Large intestine (tissue), 3 donors: ENCODE data around the gene OAT. TPM values are rescaled to one million over a fixed set of nuclear protein-coding genes. Genes with fewer than 3 reads are reported as not detected.

ENCODE experiments used
- DNase-seq, 2 donors: peaks; one replicate each; pipeline versions ENCODE4 v3.0.0 to v3.0.0-alpha.2; 2013
- H3K27ac ChIP-seq: one replicate; pipeline ENCODE4 v1.5.1; 2013; ENCODE audit warnings: low read length
- H3K27me3 ChIP-seq: 2 replicates; pipeline ENCODE4 v1.6.1; 2013; ENCODE audit warnings: low read length; ENCODE audit not compliant: control insufficient read depth, insufficient read depth
- H3K36me3 ChIP-seq: 2 replicates; pipeline ENCODE4 v1.6.1; 2013; ENCODE audit warnings: low read length; ENCODE audit not compliant: control insufficient read depth, insufficient read depth
- H3K4me1 ChIP-seq: one replicate; pipeline ENCODE4 v1.6.1; 2013; ENCODE audit warnings: low read length; ENCODE audit not compliant: control insufficient read depth, insufficient read depth
- H3K4me3 ChIP-seq: one replicate; pipeline ENCODE4 v1.5.1; 2013; ENCODE audit warnings: low read length
- H3K9me3 ChIP-seq: one replicate; pipeline ENCODE4 v1.6.1; 2013; ENCODE audit warnings: mild to moderate bottlenecking, low read depth, low read length, moderate library complexity; ENCODE audit not compliant: control insufficient read depth
- WGBS: methylation state at CpG from one replicate; pipeline ENCODE4 v1.1.5; 2013; ENCODE audit warnings: low lambda C conversion rate; ENCODE audit not compliant: insufficient coverage; 5-methylcytosine and 5-hydroxymethylcytosine counted together
- polyA plus RNA-seq: library from polyadenylated mRNA; unstranded; fragments of 120-200 nt; gene quantifications from one replicate; pipeline ENCODE4 v1.2.1, GENCODE V29; 2013

Gene OAT
- polyA plus RNA-seq, 1 donor: 1,580 TPM

DNA sequence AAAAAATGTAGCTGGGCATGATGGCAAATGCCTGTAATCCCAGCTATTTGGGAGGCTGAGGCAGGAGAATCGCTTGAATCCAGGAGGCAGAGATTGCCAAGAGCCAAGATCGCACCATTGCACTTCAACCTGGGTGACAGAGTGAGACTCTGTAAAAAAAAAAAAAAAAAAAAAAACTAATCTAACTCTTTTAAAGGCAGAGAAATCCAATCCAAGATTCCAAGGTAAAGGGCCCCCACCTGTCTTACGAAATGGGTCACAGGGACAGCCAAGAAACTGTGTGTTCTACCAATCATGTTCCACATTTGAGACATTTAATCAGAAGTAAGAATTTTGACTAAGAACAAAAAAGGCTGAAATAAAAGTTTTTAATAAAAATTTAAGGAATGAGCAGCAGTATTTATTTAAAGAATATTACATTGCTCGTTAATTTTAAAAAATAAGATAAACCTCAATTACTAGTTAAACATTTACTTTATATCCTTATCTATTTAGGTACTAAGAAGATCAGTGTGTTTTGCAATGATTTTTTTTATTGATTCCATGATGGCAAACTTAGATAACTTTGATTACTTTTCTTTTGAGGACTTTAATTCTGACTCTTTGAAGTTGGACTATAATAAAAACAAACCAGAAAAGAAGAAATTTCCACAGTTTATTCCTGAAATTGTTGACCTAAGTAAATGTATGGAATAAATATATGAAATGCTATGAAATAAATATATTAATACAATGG is 6.7 kb upstream of the OAT start:
- H3K27ac ChIP-seq: peak overlapping the region; percentile 77
- 30% methylated on average over 2 of the region's 4 CpGs for WGBS

DNA sequence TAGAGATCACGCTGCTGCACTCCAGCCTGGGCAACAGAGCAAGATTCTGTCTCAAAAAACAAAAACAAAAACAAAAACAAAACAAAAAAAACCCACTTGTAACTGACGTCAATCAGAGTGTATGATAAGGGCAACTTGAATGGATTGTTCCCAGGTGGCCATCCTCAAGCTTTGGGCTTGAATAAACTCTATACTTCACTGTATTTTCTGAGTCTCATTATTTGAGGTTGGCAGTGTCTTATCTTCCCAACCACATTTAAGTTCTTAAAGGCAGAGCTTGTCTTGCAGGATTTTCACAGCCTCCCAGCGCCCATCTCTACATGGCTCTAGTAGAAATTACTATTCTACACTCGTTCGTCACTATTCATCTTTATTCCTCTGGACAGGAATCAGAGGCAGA is 5.1 kb upstream of the OAT start:
- peak overlapping the region; percentile 46 for H3K27ac ChIP-seq
- H3K4me3 ChIP-seq: no peak overlapping the region
- DNase-seq: no peak
- H3K4me1 ChIP-seq: peaks cover 57% of the 10 kb centered on the region
- H3K36me3 ChIP-seq: no peaks in the 10 kb centered on the region
- no CpG with 5 or more reads among the region's 5 CpGs for WGBS
- no peaks in the 10 kb centered on the region for H3K9me3 ChIP-seq
- H3K27me3 ChIP-seq: no peaks in the 10 kb centered on the region

More for the DNA sequence above, 6.7 kb upstream of the OAT start:
- Histone ChIP-seq H3K27me3 (no peaks in the 10 kb centered on the region), H3K9me3 (no peaks in the 10 kb centered on the region), H3K4me3 (no peak overlapping the region), H3K4me1 (peaks cover 57% of the 10 kb centered on the region), H3K36me3 (no peaks in the 10 kb centered on the region)
- DNase-seq: peak; percentile 76 to 87

DNA sequence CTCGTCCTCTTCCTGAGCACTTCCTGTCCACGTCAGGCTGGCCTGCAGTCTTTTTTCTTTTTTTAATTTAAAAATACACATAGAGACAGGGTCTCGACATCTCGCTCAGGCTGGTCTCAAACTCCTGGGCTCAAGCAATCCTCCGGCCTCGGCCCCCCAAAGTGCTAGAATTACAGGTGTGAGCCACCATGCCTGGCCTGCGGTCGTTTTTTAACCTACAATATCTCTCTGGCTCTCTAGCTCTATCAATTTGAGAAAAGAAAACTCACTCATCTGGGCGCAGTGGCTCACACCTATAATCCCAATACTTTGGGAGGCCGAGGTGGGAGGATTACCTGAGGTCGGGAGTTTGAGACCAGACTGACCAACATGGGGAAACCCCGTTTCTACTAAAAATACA is 4.0 kb upstream of the OAT start:
- peaks cover 48% of the 10 kb centered on the region for H3K4me1 ChIP-seq
- WGBS: 100% methylated on average over 2 of the region's 12 CpGs
- DNase-seq: no peak

DNA sequence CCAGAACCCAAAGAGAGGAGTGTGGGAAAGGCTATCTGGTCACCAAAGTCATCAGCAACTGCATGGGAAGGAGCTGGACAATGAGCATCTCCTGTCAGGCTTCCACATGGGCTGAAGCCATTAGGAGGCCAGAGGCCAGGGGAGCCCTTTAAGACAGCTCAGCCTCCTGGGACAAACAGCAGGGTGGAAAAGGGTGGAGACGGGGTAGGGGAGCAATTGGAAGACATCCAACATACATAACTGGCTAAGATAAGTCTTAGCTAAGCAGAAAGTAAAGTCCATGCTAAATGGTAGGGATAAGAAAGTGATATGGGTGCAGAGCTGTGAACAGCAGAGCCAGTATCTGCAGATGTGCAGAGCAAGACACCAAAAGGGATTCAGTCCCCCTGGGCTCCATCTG is 1.5 kb upstream of the OAT start:
- Histone ChIP-seq H3K4me1 (peaks cover 30% of the 10 kb centered on the region), H3K27ac (peak overlapping the region; percentile 95), H3K9me3 (no peaks in the 10 kb centered on the region), H3K27me3 (no peaks in the 10 kb centered on the region), H3K36me3 (peaks cover 2% of the 10 kb centered on the region), H3K4me3 (no peak overlapping the region)
- no CpG with 5 or more reads among the region's 1 CpG for WGBS
- peak; percentile 91 to 96 for DNase-seq

More for the DNA sequence above, 4.0 kb upstream of the OAT start:
- H3K27me3 ChIP-seq: no peaks in the 10 kb centered on the region
- no peaks in the 10 kb centered on the region for H3K36me3 ChIP-seq
- H3K9me3 ChIP-seq: no peaks in the 10 kb centered on the region
- no peak overlapping the region for H3K4me3 ChIP-seq
- peak overlapping the region; percentile 95 for H3K27ac ChIP-seq

DNA sequence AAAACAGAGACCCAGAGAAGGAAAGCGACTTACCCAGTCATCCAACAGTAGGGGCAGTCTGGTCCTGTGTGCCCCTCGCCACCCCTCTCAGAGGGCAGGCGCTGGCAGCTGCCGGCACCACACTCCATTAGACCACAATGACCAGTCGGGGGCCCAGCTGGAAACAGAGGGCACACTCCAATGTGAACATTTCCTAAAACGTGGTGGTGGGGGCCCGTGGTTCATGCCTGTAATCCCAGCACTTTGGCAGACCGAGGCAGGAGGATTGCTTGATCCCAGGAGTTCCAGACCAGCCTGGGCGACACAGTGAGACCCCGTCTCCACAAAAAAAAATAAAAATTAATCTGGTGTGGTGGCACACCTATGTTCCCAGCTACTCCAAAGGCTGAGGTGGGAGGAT is 912 bp upstream of the OAT start:
- Histone ChIP-seq H3K27ac (peak overlapping the region; percentile 95), H3K27me3 (no peaks in the 10 kb centered on the region), H3K36me3 (peaks cover 4% of the 10 kb centered on the region), H3K9me3 (no peaks in the 10 kb centered on the region), H3K4me1 (peaks cover 26% of the 10 kb centered on the region), H3K4me3 (peak overlapping the region; percentile 84)
- no CpG with 5 or more reads among the region's 10 CpGs for WGBS
- DNase-seq: no peak

DNA sequence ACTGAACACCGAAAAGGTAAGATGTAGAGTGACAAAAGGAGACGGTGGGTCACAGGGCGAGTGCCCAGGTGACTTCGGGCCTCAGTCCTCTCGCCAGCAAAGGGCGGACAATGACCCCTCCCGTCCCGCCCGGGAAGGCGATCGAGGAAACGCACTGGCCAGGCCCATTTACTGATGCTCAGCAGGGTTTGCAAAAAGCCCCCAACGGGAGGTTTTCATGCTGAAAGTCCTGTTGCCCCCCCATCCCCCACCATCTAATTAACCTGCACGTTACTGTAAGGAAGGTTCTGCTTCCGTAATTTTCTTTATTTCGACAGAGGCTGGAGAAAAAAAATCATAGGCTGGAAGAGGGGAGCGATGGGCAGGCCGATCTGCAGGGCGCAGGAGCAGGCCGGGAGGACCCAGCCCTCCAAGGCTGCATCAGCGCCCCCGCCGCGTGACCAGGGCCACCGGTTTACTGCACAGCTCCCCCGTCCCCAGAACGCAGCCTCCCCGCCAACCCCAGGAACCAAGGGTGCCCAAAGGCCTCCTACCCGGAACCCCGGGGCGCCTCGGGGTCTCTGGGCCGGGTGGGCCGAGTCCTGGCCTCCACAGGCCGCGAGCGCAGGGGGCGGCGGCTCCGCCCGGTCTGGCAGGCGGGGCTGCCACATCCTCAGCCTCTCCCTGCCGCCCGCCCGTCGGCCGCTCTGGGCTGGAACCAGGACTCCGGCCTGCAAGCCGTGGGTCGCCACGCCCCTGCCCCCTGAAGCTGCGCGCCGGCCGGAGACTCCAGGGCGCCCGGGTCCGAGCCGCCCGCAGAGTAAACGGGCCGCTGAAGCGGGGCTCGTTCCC is 613 bp downstream of the OAT start:
- no peaks in the 10 kb centered on the region for H3K9me3 ChIP-seq
- H3K4me1 ChIP-seq: peaks cover 17% of the 10 kb centered on the region
- peak overlapping the region; percentile 86 for H3K27ac ChIP-seq
- peak in 1 of 2 donors; percentile 63 for DNase-seq
- peaks cover 16% of the 10 kb centered on the region for H3K36me3 ChIP-seq
- no CpG with 5 or more reads among the region's 64 CpGs for WGBS
- H3K4me3 ChIP-seq: peak overlapping the region; percentile 84
- no peaks in the 10 kb centered on the region for H3K27me3 ChIP-seq

DNA sequence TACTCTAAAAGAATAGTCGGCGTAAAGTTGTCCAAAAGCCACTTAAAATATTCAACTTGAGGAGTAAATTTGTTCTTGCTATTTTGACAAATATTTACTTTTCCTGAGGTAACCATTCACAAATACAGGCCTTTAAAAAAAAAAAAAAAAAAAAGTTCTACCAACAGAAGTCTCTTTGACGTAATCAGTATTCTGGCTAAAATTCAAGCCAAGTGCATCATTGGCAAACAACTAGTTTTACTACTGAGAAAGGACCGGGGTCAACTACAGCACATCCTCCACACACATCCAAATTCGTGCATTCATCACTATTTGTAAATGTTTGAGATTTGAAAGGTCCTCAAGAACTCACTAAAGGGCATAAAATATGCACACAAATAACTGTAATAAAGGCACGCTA is 2.0 kb downstream of the OAT start:
- H3K4me3 ChIP-seq: peak overlapping the region; percentile 84
- peaks cover 27% of the 10 kb centered on the region for H3K36me3 ChIP-seq
- H3K9me3 ChIP-seq: no peaks in the 10 kb centered on the region
- WGBS: 20% methylated on average over 4 of the region's 6 CpGs
- H3K4me1 ChIP-seq: peaks cover 11% of the 10 kb centered on the region
- H3K27ac ChIP-seq: peak overlapping the region; percentile 86
- DNase-seq: no peak
- no peaks in the 10 kb centered on the region for H3K27me3 ChIP-seq

DNA sequence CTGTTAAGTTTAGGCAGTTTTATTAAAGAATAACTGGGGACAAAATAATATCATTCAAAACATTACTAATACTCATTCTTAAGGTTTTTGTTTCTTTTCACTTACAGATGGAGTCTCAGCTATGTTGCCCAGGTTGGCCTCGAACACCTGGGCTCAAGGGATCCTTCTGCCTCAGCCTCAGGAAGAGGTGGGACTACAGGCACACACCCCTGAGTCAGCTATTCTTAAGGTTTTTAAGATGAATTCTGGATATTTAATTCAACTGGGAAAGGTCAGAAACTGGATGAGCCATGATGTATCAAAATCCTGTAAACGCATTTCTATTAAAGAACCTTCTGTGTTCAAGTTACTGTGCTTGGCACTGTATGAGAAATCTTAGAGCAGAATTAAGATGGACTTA is 3.5 kb downstream of the OAT start:
- Histone ChIP-seq H3K4me3 (peak overlapping the region; percentile 84), H3K4me1 (peaks cover 6% of the 10 kb centered on the region), H3K27ac (peak overlapping the region; percentile 86), H3K27me3 (no peaks in the 10 kb centered on the region), H3K36me3 (peaks cover 38% of the 10 kb centered on the region), H3K9me3 (no peaks in the 10 kb centered on the region)
- peak in 1 of 2 donors; percentile 35 for DNase-seq
- 60% methylated on average over 1 of the region's 2 CpGs for WGBS

DNA sequence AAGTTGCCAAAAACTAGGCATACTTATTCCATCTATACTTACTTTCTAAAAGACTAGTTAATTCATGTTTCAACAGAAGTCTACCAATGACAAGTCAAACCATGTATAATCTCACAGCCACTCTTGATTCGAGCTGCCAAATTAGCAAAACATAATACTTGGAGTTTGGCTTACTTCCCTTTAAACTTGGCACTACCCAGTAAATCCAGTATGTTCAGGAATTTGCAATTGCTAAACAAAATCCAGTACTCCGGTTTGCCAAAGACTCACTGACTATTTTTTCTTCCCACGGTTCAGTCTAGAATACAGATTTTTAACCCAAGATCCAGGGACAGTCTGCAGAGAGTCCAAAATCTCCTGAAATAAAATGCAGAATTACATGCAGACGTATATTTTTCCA is 4.6 kb downstream of the OAT start:
- Histone ChIP-seq H3K27ac (peak overlapping the region; percentile 86), H3K27me3 (no peaks in the 10 kb centered on the region), H3K36me3 (peaks cover 40% of the 10 kb centered on the region), H3K4me3 (peak overlapping the region; percentile 84), H3K4me1 (no peaks in the 10 kb centered on the region), H3K9me3 (no peaks in the 10 kb centered on the region)
- DNase-seq: no peak
- WGBS: 20% methylated on average over 1 of the region's 4 CpGs

DNA sequence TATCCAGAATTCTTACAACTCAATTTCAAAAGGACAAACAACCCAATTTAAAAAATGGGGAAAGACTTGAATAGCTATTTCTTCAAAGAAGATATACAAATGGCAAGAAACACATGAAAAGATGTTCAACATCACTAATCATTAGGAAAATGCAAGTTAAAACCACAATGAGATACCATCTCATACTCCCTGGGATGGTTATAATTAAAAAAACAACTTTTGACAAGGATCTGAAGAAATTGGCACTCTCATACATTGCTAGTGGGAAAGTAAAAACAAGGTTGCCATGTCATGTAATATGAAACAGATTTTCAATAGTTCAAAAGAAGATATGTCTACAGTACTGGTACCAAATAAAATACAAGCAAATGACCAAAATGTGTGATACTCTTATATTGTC is 9.0 kb downstream of the OAT start:
- H3K27ac ChIP-seq: no peak overlapping the region
- DNase-seq: no peak
- no peaks in the 10 kb centered on the region for H3K9me3 ChIP-seq
- peaks cover 6% of the 10 kb centered on the region for H3K4me1 ChIP-seq
- peaks cover 68% of the 10 kb centered on the region for H3K36me3 ChIP-seq
- no peak overlapping the region for H3K4me3 ChIP-seq
- no peaks in the 10 kb centered on the region for H3K27me3 ChIP-seq
